OCI-LY3 (cell line): Measurements from ENCODE around the gene SDF2L1.

Source experiments
- EZH2phosphoT487 ChIP-seq: fragments of 200-600 bp; shearing (Covaris generic); IDR thresholded peaks from 2 replicates; pipeline ENCODE4 v1.6.1; 2018; ENCODE audit warnings: antibody characterized with exemption, mixed run types, low read depth
- TF ChIP-seq, protein P1 (sequence below): fragments of 200-600, 300-600 bp; sonication (generic); IDR thresholded peaks from 2 replicates; pipeline ENCODE4 v1.5.1; 2014; ENCODE audit warnings: antibody characterized with exemption, low read length, low read depth

DNA sequence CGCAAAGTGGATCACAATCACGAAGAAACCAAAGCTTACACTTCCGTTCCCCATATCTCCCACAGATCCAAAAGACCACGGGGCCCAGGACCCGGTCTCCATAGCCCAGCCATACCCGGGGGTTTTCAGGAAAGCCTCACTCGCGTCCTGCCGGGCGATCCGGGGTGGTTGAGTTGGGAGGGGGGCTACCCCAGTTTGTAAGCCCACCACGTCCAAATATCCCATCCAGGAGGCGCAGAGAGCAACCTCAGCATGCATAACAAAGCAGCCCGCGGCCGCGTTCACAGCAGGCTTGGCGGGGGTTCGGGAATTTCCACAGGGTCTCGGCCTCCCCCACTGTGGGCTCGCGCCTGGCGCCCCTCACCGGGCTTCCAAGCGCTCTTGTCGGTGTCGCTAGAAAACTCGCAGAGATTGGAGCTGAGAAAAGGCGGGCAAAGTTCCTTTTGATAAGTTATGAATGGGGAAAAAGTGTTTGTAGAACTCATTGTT is 9.5 kb downstream of the SDF2L1 start:
- TF ChIP-seq, protein P1, sequence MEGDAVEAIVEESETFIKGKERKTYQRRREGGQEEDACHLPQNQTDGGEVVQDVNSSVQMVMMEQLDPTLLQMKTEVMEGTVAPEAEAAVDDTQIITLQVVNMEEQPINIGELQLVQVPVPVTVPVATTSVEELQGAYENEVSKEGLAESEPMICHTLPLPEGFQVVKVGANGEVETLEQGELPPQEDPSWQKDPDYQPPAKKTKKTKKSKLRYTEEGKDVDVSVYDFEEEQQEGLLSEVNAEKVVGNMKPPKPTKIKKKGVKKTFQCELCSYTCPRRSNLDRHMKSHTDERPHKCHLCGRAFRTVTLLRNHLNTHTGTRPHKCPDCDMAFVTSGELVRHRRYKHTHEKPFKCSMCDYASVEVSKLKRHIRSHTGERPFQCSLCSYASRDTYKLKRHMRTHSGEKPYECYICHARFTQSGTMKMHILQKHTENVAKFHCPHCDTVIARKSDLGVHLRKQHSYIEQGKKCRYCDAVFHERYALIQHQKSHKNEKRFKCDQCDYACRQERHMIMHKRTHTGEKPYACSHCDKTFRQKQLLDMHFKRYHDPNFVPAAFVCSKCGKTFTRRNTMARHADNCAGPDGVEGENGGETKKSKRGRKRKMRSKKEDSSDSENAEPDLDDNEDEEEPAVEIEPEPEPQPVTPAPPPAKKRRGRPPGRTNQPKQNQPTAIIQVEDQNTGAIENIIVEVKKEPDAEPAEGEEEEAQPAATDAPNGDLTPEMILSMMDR, result no peak
- no peak for TF ChIP-seq EZH2phosphoT487
